HG02884 (cell line): Measurements from ENCODE around the gene INTS14.
"Not testable (repeated sequence)": the region's sequence is repeated elsewhere in the genome, so short reads cannot be mapped to it uniquely, and the experiment has no call there.

Source experiments
- ATAC-seq: cut with Tn5 transposase; IDR thresholded peaks from one replicate; pipeline ENCODE4 v1.9.1; 2021; ENCODE audit warnings: mild to moderate bottlenecking, moderate library complexity; ENCODE audit not compliant: unreplicated experiment

INTS14 gene

DNA sequence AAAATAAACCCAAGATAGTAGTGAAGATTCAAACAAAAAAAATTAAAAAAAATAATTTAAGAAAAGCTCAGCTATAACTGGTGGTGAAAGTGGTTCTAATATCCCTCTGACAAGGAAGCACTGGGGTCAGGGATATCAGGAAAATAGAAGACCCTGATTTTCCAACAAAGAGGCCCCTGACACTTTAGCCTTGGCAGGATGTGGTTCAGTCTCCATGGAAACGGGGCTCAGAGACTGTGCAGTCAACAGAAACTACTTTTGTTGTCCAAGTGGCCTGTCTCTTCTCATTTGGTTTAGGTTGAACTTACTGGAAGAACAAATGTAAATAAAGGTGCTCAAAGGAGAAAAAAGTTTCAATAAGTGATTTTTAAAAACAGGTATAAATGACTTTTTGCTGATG lies 27.2 kb downstream of the INTS14 start:
- ATAC-seq: no peak

DNA sequence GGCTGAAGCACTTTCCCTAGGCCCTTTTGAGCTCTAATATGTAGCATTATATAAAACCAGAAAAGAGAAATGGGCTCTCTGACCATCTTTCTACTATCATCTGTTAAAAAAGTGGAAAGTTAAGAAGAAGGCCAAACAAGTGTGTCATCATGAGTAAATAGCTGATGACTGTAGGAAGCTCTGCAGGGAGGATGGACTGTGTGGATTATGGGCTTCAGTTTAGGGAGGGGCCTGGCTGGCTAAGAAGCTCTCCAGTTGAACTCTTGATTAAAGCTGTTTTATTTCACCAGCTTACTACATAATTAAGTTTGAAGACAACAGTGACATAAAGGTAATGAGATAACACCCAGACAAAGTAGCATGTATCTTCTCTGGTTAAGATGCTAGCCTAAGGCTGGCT lies 30.6 kb downstream of the INTS14 start:
- no peak for ATAC-seq

DNA sequence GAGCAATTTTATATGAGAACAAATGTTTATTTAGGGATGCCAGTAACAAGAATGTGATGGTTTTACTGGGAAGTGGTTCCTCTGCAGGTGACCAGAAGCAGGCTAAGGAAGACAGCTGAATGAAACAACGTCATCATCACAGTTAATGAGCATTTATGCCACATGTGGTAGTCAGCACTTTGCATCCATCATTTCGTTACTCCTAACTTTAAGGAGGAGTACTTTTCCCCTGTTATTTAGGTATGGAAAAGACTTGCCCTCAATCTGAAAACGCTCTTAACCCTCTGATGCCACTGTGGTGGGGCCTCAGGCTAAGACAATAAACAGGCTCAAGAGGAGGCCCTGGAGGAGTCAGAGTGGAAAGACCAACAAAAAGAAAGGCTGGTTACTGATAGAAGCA lies 31.2 kb downstream of the INTS14 start:
- ATAC-seq: no peak

DNA sequence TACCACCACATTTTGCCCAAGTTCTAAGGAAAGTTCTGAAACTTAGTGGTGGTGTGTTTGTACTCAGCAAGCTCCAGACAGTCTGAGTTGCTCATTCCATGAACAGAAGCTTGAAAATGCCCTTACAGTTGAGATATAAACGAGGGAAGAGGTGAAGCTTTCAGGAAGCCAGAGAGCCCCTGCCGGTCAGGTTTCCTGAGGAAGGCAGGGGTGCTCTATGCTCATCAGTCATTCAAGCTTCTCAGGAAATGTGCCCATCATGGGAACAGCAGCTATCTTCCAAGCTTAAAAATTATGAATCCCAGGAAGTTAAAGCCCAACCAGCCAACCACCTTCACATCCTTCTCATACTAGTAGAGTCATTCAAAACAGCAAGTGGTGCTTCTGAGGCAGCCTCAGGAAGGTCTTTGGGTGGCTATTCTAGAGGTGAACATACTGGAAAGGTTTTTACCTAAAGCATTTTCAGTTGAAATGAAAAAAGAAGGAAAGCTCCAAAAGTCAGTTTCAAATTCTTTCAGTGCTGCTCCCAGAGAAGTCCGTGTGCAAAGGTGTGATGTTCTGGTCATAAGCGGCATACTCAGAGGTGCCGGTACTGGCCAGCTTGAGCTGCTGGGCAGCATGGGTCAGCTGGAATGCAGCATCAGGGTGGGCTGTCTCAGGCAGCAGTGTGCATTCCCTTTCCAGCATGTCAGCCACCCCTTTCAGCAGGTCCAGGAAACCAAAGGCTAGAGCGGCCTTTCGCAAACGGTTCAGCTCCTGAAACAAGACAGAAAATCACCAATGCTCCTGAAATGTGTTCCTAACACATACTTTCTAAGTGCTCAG lies 31.8 kb downstream of the INTS14 start:
- no peak for ATAC-seq

DNA sequence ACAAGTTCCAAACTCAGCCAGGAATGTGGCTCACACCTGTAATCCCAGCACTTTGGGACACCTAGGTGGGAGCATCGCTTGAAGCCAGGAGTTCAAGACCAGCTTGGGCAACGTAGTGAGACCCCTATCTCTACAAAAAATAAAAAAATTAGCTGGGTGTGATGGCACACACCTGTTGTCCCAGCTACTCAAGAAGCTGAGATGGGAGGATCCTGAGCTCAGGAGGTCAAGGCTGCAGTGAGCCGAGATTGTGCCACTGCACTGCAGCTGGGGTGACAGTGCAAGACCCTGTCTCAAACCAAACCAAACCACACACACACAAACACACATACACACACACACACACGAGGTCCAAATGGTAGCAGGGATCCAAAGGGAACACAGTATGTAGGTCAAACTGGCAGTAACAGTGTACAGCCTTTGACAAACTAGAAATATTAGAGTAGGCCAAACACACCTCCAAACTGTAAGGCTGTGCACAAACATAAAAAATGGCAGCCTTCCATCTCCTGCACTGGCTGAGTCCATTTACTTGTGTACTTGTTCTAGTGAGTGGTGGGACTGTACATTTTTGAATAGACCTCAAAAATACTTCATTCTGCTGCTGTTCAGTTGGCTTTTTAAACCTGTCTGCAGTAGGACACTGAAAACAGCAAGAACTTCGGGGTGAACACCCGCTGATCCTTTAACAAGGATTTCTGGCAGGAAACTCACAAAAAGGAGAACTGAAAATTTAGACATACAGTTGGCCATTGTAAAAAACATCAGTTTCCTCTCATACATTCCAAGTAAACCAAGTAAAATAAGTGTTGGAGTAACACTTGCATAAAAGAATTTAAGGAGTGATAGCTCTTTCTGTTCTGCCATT lies 33.6 kb downstream of the INTS14 start:
- ATAC-seq: no peak

DNA sequence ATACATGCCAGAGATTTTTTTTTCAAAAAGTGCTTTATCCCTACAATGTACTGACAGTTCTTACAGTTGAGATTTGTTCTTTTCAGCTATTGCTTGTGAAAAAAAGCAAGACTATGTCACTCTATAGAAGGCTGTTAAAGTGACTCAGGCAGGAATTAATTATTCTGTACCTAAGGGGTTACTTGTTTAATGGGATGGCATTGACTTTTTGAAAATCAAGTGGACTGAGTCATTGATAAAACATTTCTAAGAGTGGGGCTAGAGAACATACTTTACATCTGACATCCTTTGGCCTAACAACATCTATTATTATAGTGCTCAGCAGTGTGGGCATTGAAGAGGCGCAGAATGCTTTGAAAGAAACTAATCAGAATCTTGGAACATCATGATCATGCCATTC lies 34.3 kb downstream of the INTS14 start:
- no peak for ATAC-seq

DNA sequence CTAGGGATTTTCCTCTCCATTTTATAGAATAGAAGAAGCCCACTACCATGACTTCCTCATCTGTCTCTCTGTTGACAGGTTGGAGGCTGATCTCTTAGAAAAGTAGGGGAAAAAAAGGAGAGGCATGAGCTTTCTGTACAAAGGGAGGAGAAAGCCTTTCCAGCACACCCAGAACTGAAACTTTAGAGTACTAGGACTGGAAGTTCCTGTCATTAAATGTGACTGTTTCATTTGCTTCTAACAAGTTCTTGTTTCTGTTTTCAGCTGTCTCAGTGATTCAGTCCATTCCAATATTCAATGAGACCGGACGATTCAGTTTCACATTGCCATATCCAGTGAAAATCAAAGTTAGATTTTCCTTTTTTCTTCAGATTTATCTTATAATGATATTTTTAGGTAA lies 39.0 kb downstream of the INTS14 start:
- ATAC-seq: no peak

DNA sequence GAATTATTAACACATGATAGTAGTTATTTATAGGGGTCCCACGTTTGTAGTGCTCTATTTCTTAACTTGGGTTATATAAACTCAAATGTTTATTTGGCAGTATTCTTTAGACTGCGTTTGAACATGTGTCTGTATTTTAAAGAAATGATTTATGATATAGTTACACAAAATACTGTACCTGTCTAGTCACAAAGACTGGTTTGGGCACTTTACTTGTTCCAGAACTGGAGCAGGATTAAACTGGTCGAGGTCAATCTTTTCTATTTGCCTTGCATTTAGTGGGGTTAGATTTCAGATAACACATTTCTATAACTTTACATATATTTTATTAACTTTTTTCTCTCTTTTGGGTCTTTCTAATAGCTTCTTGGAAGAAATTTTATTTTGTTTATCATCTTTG lies 41.2 kb downstream of the INTS14 start:
- ATAC-seq: no peak

DNA sequence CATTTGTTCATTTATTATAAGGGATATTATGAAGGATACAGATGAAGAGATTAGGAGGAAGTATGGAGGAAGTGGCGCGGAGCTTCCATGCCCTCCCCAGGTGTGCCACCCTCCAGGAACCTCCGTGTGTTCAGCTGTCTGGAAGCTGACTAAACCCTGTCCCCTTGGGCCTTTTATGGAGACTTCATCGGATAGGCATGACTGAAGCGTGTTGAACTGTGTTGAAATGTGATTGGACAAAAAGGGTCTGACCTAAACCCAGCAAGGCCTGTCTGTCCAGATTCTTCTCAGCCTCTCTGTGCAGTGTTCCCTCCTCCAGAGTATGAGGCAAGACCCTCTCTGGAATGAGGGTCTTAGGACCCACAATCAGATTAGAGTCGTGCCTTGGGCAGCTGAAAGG lies 49.0 kb downstream of the INTS14 start:
- no peak for ATAC-seq

DNA sequence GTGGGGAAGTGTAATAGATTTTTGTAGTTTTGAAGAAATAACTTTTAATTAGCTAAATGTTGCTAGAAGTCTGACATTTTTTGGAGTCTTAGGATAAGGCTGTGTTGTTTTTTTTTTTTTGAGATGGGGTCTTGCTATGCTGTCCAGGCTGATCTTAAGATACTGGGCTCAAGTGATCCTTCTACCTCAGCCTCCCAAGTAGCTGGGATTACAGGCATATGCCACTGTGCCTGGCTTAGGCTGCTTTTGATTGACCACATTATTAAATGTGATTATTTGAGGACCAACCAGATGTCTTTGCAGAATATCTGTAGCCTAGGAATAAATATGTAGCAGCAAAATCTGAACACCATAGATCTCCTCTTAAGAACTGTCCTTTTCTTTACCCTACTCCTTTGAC lies 51.0 kb downstream of the INTS14 start:
- ATAC-seq: no peak

DNA sequence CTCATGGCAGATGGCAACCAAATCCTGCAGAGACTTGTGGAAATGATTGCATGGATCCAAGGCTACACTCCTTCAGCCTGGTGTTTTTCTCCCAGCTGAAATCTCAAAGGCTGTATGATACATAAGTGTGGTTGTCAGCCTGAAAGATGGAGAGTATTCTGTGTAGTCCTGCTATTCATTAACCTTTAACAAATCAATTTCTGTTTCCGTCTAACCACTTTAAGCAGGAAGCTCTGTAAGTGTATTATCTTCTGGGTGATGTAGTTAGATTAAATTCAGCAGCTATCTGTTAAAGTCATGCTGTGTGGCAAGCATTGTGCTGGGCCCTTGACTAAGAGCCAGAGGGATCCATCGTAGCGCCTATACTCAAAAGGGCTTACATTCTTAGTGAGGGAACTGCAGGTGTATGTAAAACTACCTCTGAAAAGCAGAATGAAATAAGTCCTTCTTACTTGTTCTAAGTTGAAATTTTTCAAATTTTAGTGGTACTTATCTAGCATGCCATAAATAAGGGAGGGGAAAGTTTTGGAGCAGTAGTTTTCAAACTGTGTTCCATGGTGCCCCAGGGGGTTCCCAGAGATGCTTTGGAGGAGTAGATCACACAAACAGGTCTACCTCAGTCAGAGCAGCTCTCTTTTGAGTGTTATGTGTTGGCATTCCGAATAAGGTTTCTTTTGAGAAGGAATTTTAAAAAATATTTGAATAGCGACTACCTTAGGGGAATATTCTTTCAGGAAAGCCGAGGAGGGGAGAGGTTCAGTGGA lies 51.8 kb downstream of the INTS14 start:
- ATAC-seq: no peak

DNA sequence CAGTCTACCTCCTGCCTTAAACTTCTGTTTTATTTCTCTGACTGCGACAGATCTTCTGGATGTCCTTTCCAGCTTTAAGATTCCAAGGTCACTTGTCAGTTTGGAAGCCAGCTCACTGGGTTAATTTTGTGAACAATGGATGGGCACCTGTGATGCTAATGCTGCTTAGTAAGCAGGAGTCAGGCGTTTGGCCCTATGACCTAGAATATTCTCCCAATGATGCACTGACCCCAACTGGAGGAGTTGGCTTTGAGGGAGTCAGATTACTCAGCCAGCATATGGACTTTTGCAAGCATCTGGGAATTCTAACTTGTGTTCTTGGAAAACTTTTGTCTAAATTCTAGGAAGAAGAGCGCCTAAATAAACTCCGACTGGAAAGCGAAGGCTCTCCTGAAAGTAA lies 52.6 kb downstream of the INTS14 start:
- ATAC-seq: no peak

DNA sequence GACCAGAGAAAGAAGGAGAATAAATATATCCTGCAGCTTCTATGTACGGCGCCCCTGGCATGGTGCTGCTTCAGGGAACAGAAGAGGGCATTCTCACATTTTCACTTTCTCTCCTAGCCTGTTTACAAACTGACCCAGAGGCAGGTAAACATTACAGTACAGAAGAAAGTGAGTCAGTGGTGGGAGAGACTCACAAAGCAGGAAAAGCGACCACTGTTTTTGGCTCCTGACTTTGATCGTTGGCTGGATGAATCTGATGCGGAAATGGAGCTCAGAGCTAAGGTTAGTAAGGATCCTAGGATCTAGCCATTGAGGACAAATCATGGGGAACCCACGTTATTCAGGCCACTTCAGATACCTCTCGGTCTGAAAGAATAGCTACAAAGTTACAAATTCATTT lies 54.3 kb downstream of the INTS14 start:
- no peak for ATAC-seq

DNA sequence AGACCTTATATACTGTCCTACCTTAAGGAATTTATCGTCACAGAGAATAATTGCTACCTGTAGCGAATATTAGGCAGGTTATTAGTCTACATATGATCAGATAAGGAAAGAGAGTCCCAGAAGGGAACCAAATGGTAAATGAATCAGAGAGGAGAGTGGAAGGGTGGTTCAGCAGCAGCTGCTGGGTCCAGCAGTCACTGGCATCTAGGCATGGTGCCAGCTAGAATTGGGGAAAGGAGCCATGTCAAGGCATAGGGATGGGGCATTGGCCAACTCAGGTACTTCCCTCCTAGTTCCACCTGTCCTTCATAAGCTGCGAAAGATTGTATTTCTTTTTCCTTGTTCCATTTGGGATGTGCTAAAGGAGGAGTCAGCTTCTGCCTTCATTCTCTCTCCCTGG lies 57.2 kb downstream of the INTS14 start:
- ATAC-seq: no peak

DNA sequence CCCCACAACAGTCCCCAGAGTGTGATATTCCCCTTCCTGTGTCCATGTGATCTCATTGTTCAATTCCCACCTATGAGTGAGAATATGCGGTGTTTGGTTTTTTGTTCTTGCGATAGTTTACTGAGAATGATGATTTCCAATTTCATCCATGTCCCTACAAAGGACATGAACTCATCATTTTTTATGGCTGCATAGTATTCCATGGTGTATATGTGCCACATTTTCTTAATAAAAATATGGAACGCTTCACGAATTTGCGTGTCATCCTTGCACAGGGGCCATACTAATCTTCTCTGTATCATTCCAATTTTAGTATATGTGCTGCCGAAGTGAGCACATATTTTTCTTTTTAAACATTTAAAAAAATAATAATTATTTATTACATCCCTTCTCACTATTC lies 58.1 kb downstream of the INTS14 start:
- not testable (repeated sequence) for ATAC-seq

DNA sequence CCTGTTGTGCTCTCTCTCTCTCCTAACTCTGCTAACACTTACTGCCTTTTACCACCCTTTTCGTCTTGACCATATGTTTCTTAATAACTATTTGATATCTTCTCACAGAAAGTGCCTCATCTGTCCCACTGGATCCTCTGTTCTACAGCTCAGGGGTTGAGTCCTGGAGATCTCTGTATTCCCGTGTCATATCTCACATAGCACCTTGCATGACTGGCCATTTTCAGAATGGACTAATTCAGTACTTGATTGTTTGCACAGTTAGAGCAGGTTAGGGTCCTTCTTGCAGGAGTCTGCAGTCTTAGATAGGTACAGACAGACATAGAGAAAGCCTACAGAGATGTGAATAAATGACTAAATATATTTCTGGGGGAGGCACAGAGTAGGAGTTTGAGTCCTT lies 59.7 kb downstream of the INTS14 start:
- ATAC-seq: no peak

DNA sequence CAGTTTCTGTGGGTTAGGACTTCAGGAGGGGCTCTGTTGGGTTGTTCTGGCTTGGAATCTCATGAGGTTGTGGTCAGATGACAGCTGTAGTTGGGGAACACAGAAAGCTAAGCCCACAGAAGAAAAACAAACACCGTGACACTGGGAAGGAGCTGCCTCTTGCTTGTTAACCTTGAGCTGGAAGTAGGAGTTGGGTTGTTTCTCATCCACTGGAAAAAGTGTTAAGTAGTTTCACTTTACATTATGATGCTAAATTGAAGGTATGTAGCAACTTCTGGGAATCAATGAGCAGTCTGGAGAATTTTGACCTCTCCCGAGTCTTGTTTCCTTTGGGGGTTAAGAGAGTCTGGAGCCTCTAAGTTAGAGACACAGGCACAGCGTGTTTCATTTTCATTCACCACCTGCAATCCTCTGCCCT lies 60.2 kb downstream of the INTS14 start:
- ATAC-seq: no peak

DNA sequence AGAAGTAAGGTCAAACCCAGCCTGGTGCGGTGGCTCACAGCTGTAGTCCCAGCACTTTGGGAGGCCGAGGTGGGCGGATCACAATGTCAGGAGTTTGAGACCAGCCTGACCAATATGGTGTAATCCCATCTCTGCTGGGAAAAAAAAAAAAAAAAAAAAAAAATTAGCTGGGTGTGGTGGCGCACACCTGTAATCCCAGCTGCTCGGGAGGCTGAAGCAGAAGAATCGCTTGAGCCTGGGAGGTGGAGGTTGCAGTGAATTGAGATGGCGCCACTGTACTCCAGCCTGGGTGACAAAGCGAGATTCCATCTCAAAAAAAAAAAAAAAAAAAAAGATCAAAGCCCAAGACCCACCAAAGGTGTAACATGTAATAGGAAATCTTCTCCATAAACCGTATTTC lies 61.6 kb downstream of the INTS14 start:
- not testable (repeated sequence) for ATAC-seq

DNA sequence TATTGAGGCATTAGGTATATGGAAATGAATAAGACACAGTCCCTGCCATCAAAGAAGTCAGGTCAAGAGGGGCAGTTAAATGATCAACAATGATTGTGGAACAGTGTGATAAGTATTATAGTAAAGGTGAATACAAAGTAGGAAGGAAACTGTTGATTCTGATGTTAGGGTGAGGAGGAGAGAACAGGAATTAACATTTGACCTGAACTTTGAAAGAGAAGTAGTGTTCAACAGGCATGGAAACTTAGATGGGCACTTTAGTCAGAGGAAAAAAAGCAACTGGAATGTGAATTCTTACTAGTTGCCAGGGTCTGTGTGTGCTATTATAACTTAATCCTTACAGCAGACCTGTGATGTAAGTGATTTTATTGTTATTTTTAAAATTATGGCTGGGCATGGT lies 63.1 kb downstream of the INTS14 start:
- ATAC-seq: no peak

DNA sequence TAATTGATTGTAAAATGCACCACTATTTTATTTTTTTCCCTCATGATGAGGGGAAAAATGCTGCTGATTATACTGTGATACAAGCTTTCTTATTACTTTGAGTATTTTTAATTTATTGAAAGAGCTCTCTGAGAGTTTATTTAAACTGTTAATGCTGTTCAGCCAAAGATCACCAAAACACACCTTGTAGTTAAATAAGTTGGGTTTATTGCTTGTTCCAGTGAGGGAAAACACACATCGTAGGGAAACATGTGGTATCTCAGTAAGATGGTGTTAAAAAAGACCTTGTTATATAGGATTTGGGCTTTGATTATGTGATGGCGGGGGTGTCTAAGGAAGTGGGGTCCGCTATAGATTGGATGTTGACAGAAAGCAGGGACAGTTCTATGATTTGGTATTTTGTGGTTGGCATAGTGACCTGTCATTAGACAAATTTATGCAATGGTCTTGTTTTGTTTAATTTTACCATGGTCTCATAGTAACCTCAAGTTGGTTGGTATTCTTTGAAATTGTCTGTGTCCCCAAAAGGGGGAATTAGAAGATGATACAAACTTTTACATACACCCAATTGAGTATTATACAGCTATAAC lies 69.6 kb downstream of the INTS14 start:
- ATAC-seq: no peak

DNA sequence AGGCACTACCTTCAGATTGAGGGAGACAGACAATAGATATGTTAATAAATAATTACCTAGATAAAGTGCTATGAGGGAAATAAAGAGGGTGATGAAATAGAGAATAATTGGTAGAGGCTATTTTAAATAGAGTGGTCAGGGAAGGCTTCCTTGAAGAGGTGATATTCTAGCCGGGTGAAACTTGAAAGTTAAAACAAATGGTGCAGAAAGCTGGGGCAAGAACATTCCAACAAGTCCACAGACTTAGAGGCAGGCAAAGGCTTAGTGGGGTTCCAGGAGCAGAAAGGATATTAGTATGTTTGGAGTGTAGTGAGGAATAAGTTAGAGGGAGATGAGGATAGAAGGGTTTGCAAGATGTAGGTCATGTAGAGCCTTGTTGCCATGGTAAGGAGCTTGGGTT lies 70.6 kb downstream of the INTS14 start:
- ATAC-seq: no peak
